ENCODE results near the gene THUMPD3. TPM values are rescaled to one million over a fixed set of nuclear protein-coding genes. Genes with fewer than 3 reads are reported as not detected.

The THUMPD3 gene
- total and polyA plus RNA-seq, 9 of the 15 experiments (the other 6 are each of a cell fraction or from before 2014, with no cell fraction given), result 58.3 to 132 (median 113) TPM

DNA sequence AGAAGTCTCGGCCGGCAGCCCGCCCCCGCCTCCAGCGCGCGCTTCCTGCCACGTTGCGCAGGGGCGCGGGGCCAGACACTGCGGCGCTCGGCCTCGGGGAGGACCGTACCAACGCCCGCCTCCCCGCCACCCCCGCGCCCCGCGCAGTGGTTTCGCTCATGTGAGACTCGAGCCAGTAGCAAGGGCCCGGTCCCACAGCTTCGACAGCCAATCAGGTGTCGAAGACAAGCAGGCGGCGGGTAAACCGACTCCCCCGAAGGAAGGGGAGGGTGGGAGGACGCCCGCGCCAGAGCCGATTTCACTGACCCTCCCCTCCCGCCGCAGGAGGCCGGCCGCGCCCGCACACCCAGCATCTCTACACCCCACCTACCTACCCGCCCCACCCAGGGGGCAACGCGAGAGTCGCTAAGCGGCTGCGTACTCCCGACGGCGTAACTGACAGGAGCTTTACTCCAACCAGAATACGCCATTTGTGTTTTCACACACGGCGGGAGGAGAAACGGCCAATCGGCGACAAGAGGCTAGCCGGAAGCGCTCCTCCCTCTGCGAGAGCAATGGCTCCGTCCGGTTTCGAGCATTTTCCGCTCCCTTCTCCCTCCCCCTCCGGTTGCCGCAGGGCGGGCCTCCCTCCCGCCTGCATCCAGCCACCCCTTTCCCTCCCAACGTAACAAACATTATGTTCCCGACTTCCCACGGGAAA, 33.9 kb downstream of the THUMPD3 start (continued):
- TF ChIP-seq, protein P1, sequence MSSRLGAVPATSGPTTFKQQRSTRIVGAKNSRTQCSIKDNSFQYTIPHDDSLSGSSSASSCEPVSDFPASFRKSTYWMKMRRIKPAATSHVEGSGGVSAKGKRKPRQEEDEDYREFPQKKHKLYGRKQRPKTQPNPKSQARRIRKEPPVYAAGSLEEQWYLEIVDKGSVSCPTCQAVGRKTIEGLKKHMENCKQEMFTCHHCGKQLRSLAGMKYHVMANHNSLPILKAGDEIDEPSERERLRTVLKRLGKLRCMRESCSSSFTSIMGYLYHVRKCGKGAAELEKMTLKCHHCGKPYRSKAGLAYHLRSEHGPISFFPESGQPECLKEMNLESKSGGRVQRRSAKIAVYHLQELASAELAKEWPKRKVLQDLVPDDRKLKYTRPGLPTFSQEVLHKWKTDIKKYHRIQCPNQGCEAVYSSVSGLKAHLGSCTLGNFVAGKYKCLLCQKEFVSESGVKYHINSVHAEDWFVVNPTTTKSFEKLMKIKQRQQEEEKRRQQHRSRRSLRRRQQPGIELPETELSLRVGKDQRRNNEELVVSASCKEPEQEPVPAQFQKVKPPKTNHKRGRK (tag; IDR thresholded peaks at IDR 0.05), result no peak
- peak; percentile 72; the same call in 1 of the 2 replicates for TF ChIP-seq KLF1 (tag; IDR thresholded peaks at IDR 0.05)
- no peak for TF ChIP-seq ATF1 (CRISPR knock-in tag; IDR thresholded peaks at IDR 0.05)
- peak; percentile 97 for TF ChIP-seq ATF1 (tag; IDR thresholded peaks at IDR 0.05)
- TF ChIP-seq SRSF7 (optimal IDR thresholded peaks at IDR 0.05; ENCODE audit: low read depth, low read length), result no peak
- peak; percentile 45; the same call in 1 of the 2 replicates for TF ChIP-seq ELF2 (CRISPR knock-in tag; IDR thresholded peaks at IDR 0.05)
- no peak for TF ChIP-seq ZNF76 (CRISPR knock-in tag; IDR thresholded peaks at IDR 0.05; ENCODE audit: borderline replicate concordance)
- 0 out of 2 replicates have a peak, but pooled peaks have one; percentile 34 for TF ChIP-seq RUNX1 (IDR thresholded peaks at IDR 0.05; ENCODE audit: low read depth)
- TF ChIP-seq TAF15 (IDR thresholded peaks at IDR 0.05; ENCODE audit: low read depth, low read length), result peak; percentile 88
- TF ChIP-seq SMAD1 (IDR thresholded peaks at IDR 0.05; ENCODE audit: low read depth, low read length, partially characterized antibody), result peak; percentile 62
- TF ChIP-seq, protein P2, sequence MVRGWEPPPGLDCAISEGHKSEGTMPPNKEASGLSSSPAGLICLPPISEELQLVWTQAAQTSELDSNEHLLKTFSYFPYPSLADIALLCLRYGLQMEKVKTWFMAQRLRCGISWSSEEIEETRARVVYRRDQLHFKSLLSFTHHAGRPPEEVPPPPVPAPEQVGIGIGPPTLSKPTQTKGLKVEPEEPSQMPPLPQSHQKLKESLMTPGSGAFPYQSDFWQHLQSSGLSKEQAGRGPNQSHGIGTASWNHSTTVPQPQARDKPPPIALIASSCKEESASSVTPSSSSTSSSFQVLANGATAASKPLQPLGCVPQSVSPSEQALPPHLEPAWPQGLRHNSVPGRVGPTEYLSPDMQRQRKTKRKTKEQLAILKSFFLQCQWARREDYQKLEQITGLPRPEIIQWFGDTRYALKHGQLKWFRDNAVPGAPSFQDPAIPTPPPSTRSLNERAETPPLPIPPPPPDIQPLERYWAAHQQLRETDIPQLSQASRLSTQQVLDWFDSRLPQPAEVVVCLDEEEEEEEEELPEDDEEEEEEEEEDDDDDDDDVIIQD (CRISPR knock-in tag; IDR thresholded peaks at IDR 0.05), result no peak
- 0 out of 2 replicates have a peak, but pooled peaks have one; percentile 23 for TF ChIP-seq ZNF586 (CRISPR knock-in tag; conservative IDR thresholded peaks at IDR 0.05)
- peak; percentile 99 for TF ChIP-seq CHD1 (IDR thresholded peaks at IDR 0.05; ENCODE audit: low read length)
- no peak for TF ChIP-seq ELF1 (tag; IDR thresholded peaks at IDR 0.05)
- 0 out of 4 replicates have a peak, but pooled peaks of 1 of the 2 experiments have one; percentile 50 for TF ChIP-seq KDM4B (IDR thresholded peaks at IDR 0.05; ENCODE audit: borderline replicate concordance in 2 of 2, low read depth in 1 of 2)
- TF ChIP-seq, protein P3, sequence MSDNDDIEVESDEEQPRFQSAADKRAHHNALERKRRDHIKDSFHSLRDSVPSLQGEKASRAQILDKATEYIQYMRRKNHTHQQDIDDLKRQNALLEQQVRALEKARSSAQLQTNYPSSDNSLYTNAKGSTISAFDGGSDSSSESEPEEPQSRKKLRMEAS (CRISPR knock-in tag; IDR thresholded peaks at IDR 0.05), result peak; percentile 99
- TF ChIP-seq HDAC2 (IDR thresholded peaks at IDR 0.05), result no peak
- TF ChIP-seq ZNF224 (CRISPR knock-in tag; IDR thresholded peaks at IDR 0.05), result 0 out of 2 replicates have a peak, but pooled peaks have one; percentile 32
- no peak for TF ChIP-seq ZFP1 (CRISPR knock-in tag; IDR thresholded peaks at IDR 0.05)
- TF ChIP-seq, protein P4, sequence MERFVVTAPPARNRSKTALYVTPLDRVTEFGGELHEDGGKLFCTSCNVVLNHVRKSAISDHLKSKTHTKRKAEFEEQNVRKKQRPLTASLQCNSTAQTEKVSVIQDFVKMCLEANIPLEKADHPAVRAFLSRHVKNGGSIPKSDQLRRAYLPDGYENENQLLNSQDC (CRISPR knock-in tag; IDR thresholded peaks at IDR 0.05), result peak; percentile 61; the same call in 1 of the 2 replicates
- TF ChIP-seq FUS (optimal IDR thresholded peaks at IDR 0.05; ENCODE audit: low read depth, low read length), result peak; percentile 60
- TF ChIP-seq ZNF717 (CRISPR knock-in tag; IDR thresholded peaks at IDR 0.05), result no peak
- peak; percentile 94 for TF ChIP-seq MBD2 (IDR thresholded peaks at IDR 0.05; ENCODE audit: borderline replicate concordance, low read depth)
- no peak for TF ChIP-seq CBX2 (IDR thresholded peaks at IDR 0.05; ENCODE audit: insufficient read depth, low read length, poor library complexity, severe bottlenecking)
- TF ChIP-seq NRF1 (conservative IDR thresholded peaks at IDR 0.05 in 1 of 2, IDR thresholded peaks at IDR 0.05 in 1 of 2), result peak; percentile 89 to 90
- TF ChIP-seq EP400 (IDR thresholded peaks at IDR 0.05), result peak; percentile 93
